Neutrophil (primary cell): ENCODE data around the gene NPC1L1.
"Not testable (repeated sequence)": the region's sequence is repeated elsewhere in the genome, so short reads cannot be mapped to it uniquely, and the experiment has no call there.

Experiments used
- H3K27ac ChIP-seq: fragments of 200-600 bp; sonication (generic); 2 replicates; pipeline ENCODE4 v1.5.1; 2016; ENCODE audit warnings: mild to moderate bottlenecking, moderate library complexity
- H3K27me3 ChIP-seq: fragments of 200-600 bp; sonication (generic); 2 replicates; pipeline ENCODE4 v1.6.0; 2016; ENCODE audit warnings: mild to moderate bottlenecking
- H3K36me3 ChIP-seq: fragments of 200-600 bp; sonication (generic); 2 replicates; pipeline ENCODE4 v1.5.1; 2017
- H3K4me1 ChIP-seq, 2 experiments: fragments of 200-600 bp in 1 of 2; sonication (generic) in 1 of 2; 1 replicate in 1 of 2; 2 replicates in 1 of 2; pipeline versions ENCODE4 v1.5.1 to v1.6.1; 2013 to 2016; ENCODE audit warnings: low read depth in 1 of 2, low read length in 1 of 2, mild to moderate bottlenecking in 1 of 2, moderate library complexity in 1 of 2; ENCODE audit not compliant: control insufficient read depth in 1 of 2, insufficient read depth in 1 of 2
- H3K4me3 ChIP-seq, 2 experiments: fragments of 200-600 bp in 1 of 2; sonication (generic) in 1 of 2; 1 replicate in 1 of 2; 2 replicates in 1 of 2; pipeline ENCODE4 v1.5.1; 2013 to 2016; ENCODE audit warnings: low read depth in 1 of 2, low read length in 1 of 2, mild to moderate bottlenecking in 1 of 2, moderate library complexity in 1 of 2
- H3K9me3 ChIP-seq: fragments of 200-600 bp; sonication (generic); 2 replicates; pipeline ENCODE4 v1.5.1; 2016
- CTCF ChIP-seq: fragments of 200-600 bp; sonication (generic); IDR thresholded peaks from 2 replicates; pipeline ENCODE4 v1.5.1; 2016; ENCODE audit warnings: antibody characterized with exemption

Gene NPC1L1

GRCh38 chr7:44561962-44562621, 21.0 kb upstream of the NPC1L1 start:
- Histone ChIP-seq H3K36me3 (peaks cover 17% of the 10 kb centered on the region), H3K4me3 (no peak overlapping the region), H3K9me3 (no peaks in the 10 kb centered on the region), H3K27me3 (no peaks in the 10 kb centered on the region), H3K27ac (no peak overlapping the region), H3K4me1 (peaks cover 0 to 17% of the 10 kb centered on the region in 2 experiments)
- TF ChIP-seq CTCF, result no peak

GRCh38 chr7:44561481-44561880, 20.4 kb upstream of the NPC1L1 start:
- no peak for TF ChIP-seq CTCF
- H3K36me3 ChIP-seq, result peaks cover 12% of the 10 kb centered on the region
- no peaks in the 10 kb centered on the region for H3K9me3 ChIP-seq
- no peak overlapping the region for H3K27ac ChIP-seq
- H3K4me1 ChIP-seq, result peaks cover 0 to 11% of the 10 kb centered on the region in 2 experiments
- no peak overlapping the region for H3K4me3 ChIP-seq
- no peaks in the 10 kb centered on the region for H3K27me3 ChIP-seq

DNA sequence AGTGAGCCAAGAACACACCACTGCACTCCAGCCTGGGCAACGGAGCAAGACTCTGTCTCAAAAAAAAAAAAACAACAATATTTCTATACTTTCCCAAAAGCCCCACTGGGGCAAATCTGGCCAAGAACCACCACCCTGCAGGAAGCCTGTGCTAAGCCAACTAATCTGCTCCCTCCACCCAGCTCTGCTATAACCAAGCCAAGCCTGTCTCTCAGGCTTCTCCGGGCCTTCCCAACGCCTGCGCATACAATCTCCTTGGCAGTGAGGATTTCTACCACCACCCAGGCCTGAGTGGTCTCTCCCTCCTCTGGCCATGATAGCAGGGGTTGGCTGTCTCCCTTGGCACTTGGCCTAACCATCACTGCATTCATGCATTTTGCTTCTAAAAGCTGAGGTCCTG, 18.4 kb upstream of the NPC1L1 start:
- peaks cover 5% of the 10 kb centered on the region for H3K36me3 ChIP-seq
- no peaks in the 10 kb centered on the region for H3K27me3 ChIP-seq
- TF ChIP-seq CTCF, result no peak
- no peaks in the 10 kb centered on the region for H3K9me3 ChIP-seq
- H3K4me3 ChIP-seq, result no peak overlapping the region
- H3K27ac ChIP-seq, result no peak overlapping the region
- H3K4me1 ChIP-seq, result no peaks in the 10 kb centered on the region

DNA sequence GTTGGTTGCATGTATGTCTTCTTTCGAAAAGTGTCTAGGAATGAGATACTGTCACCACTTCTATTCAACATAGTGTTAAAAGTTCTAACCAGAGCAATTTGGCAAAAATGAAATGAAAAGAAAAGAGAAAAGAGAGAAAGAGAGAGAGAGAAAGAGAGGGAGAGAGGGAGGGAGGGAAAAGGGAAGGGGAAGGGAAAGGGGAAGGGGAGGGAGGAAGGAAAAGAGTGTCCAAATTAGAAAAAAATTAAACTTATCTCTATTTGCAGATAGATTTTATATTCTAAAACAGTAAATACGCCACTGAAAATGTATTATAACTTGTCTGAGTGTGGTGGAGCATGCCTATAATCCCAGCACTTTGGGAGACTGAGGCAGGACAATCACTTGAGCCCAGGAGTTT, 16.4 kb upstream of the NPC1L1 start:
- Histone ChIP-seq H3K27ac (no peak overlapping the region), H3K27me3 (peaks cover 7% of the 10 kb centered on the region), H3K4me3 (no peak overlapping the region), H3K4me1 (no peaks in the 10 kb centered on the region), H3K9me3 (no peaks in the 10 kb centered on the region), H3K36me3 (no peaks in the 10 kb centered on the region)
- TF ChIP-seq CTCF, result no peak

DNA sequence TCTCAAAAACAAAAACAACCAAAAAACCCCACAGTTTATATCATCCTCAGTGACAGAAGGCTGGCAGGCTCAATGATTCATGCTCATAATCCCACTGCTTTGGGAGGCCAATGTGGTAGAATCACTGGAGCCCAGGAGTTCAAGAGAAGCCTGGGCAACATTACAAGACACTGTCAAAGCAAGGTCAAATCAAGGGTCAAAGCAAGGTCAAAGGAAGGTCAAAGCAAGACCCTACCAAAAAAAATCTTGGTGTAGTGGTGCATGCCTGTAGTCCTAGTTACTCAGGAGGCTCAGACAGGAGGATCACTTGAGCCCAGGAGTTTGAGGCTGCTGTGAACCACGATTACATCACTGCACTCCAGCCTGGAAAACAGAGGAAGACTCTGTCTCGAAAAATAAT, 14.2 kb upstream of the NPC1L1 start:
- Histone ChIP-seq H3K27ac (no peak overlapping the region), H3K27me3 (peaks cover 22% of the 10 kb centered on the region), H3K4me3 (no peak overlapping the region), H3K36me3 (no peaks in the 10 kb centered on the region), H3K4me1 (no peaks in the 10 kb centered on the region), H3K9me3 (no peaks in the 10 kb centered on the region)
- no peak for TF ChIP-seq CTCF

- H3K27ac ChIP-seq, H3K9me3 ChIP-seq, H3K4me1 ChIP-seq, H3K4me3 ChIP-seq, H3K36me3 ChIP-seq: not testable (repeated sequence)
- peaks cover 50% of the 10 kb centered on the region for H3K27me3 ChIP-seq
These were observed 11.4 kb upstream of the NPC1L1 start for GRCh38 chr7:44552473-44553005.
